ES-I3 (cell line): ENCODE data around the gene RBMS3.
"Not testable (repeated sequence)": the region's sequence is repeated elsewhere in the genome, so short reads cannot be mapped to it uniquely, and the experiment has no call there.

Source experiments
- H3K36me3 ChIP-seq: 2 replicates; pipeline ENCODE4 v1.6.1; 2013; ENCODE audit warnings: mild to moderate bottlenecking, low read length, control low read depth, moderate library complexity; ENCODE audit not compliant: insufficient read depth
- H3K4me1 ChIP-seq: 2 replicates; pipeline ENCODE4 v1.6.1; 2013; ENCODE audit warnings: mild to moderate bottlenecking, control low read depth, low read length; ENCODE audit not compliant: insufficient read depth
- H3K9ac ChIP-seq: 2 replicates; pipeline ENCODE4 v1.6.1; 2013; ENCODE audit warnings: low read depth, mild to moderate bottlenecking, low read length, moderate library complexity
- H3K9me3 ChIP-seq: 2 replicates; pipeline ENCODE4 v1.6.1; 2013; ENCODE audit warnings: mild to moderate bottlenecking, low read length, moderate library complexity; ENCODE audit not compliant: control insufficient read depth, insufficient read depth

RBMS3 gene

GRCh38 chr3:29384640-29385039, 103.8 kb downstream of the RBMS3 start:
- Histone ChIP-seq H3K9ac (no peak overlapping the region), H3K9me3 (no peaks in the 10 kb centered on the region), H3K4me1 (0 out of 2 replicates have a peak, but pooled peaks cover 4% of the 10 kb centered on the region), H3K36me3 (no peaks in the 10 kb centered on the region)

- 0 out of 2 replicates have a peak, but pooled peaks cover 4% of the 10 kb centered on the region for H3K4me1 ChIP-seq
- no peaks in the 10 kb centered on the region for H3K36me3 ChIP-seq
These were observed 104.4 kb downstream of the RBMS3 start for GRCh38 chr3:29385046-29385830.

DNA sequence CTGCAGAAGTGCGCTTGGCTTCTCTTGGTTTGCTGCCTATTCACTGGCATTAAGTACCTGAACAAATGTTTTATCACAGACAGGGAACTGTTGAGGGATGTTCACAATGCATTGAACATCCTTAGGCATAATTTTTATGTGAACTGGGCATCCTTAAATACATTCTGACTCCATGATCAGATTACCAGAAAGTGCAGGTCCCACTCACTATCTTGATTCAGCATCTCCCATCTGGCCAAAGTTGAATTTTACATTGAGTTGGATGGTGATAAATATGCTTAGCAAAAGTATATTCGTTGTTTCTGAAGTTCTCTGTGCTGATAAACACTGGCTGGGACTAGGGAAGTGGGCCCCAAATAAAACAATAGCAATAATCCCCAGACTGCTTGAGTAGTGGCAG, 108.5 kb downstream of the RBMS3 start:
- H3K36me3 ChIP-seq = no peaks in the 10 kb centered on the region
- 0 out of 2 replicates have a peak, but pooled peaks cover 4% of the 10 kb centered on the region for H3K4me1 ChIP-seq
- H3K9ac ChIP-seq = no peak overlapping the region
- peaks cover 6% of the 10 kb centered on the region for H3K9me3 ChIP-seq

More at GRCh38 chr3:29385046-29385830, 104.4 kb downstream of the RBMS3 start:
- no peak overlapping the region for H3K9ac ChIP-seq
- no peaks in the 10 kb centered on the region for H3K9me3 ChIP-seq

DNA sequence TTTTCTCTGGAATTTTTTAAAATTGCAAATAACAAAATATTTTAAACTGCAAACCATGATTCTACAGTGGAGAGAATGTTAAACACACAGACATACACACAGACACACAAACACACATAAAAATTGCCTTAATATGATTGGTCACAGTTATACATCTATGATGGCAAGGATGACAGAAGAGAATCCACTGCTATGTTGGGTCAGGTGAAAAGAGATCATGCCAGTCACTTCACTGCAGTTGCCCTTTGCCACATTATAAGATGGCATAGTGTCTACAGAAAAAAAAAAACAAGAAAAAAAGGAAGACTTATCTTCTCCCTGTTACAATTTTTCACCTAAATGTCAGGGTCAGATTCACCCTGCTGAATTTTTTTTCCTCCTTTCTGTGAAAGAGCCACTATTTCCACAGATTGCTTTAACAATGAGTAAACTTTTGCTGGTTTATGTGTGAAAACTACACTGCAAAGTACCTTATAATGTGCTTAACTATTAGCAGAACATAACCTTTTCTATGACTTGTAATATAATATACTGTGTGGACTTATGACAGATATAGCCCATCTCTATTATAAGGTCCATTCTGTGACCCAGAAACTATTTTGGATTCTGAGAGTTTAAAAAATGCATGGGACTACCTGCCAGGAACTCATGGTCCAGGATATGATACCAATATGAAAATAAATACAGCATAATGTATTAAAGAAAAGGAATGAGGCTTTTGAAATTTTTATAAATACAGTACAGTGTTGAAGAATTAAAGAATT, 111.9 kb downstream of the RBMS3 start:
- H3K36me3 ChIP-seq = no peaks in the 10 kb centered on the region
- H3K9me3 ChIP-seq = peaks cover 9% of the 10 kb centered on the region
- no peaks in the 10 kb centered on the region for H3K4me1 ChIP-seq
- H3K9ac ChIP-seq = no peak overlapping the region

DNA sequence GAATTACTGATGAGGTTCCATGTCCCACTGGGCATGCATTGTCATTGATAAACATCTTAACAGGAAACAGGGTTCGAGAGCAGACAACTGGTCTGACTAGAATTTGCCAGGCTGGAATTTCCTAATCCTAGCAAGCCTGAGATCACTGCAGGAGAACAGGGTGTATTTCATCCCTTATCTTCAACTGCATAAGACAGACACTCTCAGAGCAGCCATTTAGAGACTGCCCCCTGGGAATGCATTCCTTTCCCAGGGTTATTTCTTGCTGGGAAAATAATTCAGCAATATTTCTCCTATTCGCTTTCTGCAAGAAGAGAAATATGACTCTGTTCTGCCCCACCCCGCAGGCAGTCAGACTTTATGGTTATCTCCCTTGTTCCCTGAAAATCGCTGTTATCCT, 113.1 kb downstream of the RBMS3 start:
- not testable (repeated sequence) for H3K9ac ChIP-seq, H3K36me3 ChIP-seq, H3K4me1 ChIP-seq, H3K9me3 ChIP-seq

DNA sequence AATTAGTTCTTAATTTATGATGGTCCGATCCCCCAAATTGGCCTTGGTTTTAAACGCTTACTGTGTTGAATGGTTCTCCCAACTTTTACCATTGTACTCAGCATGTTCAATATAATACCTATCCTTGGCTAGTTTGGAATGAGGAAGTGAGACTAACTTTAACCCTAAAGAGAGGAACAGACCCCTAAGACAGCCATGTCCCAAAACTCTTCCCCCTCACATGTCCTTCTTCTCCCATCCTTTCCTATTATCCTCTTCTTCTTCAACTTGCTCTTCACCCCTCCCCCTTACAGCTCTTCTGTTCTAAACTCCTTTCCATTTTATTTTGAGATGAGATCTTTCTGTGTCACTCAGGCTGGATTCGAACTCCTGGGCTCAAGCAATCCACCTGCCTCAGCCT, 116.5 kb downstream of the RBMS3 start:
- no peaks in the 10 kb centered on the region for H3K4me1 ChIP-seq

GRCh38 chr3:29398787-29399186, 117.9 kb downstream of the RBMS3 start:
- Histone ChIP-seq H3K36me3 (no peaks in the 10 kb centered on the region), H3K9me3 (peaks cover 3% of the 10 kb centered on the region; the same call in 1 of the 2 replicates), H3K9ac (no peak overlapping the region), H3K4me1 (no peaks in the 10 kb centered on the region)

More for the DNA sequence above, 116.5 kb downstream of the RBMS3 start:
- Histone ChIP-seq H3K9me3 (peaks cover 9% of the 10 kb centered on the region), H3K36me3 (no peaks in the 10 kb centered on the region), H3K9ac (no peak overlapping the region)

DNA sequence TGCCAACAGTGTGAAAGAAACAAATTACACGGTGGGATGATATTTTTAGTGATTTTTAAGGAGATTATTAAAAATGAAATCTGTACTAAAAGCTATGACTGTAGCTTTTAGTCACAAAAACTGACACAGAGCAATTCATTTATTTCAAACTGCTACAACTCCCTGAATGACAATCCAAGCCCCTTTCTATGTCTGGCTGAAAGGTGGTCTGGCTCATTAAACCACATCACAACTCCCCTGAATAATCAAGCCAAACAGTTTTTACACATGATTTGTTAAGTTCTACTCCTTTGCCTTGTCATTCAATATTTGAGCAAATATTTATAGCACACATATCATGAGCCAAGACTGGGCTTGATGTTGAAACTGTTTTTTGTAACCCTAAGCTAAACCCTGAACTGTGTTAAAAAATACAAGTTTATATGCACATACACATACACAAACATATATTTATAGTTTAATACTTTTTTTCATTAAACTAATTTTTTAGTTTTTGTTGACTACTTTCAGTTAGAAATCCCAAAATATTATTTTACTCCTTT, 125.5 kb downstream of the RBMS3 start:
- no peaks in the 10 kb centered on the region for H3K36me3 ChIP-seq
- no peaks in the 10 kb centered on the region for H3K9me3 ChIP-seq
- H3K9ac ChIP-seq = no peak overlapping the region
- H3K4me1 ChIP-seq = peaks cover 5% of the 10 kb centered on the region; the same call in 1 of the 2 replicates

DNA sequence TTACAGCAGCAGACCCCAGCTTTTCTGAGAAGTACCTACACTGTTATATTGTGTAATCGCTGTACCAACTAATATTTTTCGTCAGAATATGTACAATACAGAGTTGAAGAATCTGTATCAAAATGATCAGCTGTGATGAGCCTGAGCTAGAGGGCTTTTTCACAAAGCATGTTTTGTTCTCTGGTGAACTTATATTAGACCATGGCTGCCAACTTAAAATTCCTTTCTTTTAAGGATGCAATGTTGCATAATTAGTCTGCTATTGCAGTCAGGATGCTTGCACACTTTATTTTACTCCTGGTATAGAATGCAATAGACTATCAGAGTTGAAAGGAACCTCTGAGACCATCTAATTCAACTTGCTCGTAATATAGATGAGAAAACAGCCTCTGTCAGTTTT, 127.8 kb downstream of the RBMS3 start:
- H3K9ac ChIP-seq = no peak overlapping the region

DNA sequence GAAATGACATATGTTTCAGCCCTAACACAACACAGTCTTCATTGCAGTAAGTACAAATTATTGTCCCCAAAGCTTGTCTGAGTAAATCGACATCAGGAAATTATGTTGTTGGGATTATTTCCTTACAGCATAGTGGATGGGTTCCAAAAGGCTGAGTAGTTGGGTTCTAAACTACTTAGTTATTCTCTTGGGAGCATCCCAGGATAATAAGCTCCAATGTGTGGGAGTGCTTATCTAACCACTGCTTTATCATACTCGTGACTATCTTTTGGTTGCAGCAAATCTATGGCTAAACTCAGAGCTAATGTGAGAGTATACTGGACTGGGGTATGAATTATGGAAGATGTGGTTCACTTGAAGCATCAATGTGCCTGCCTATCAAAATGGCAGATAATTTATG, 128.5 kb downstream of the RBMS3 start:
- Histone ChIP-seq H3K4me1 (peaks cover 13% of the 10 kb centered on the region; the same call in 1 of the 2 replicates), H3K9ac (no peak overlapping the region)

More for the DNA sequence above, 127.8 kb downstream of the RBMS3 start:
- Histone ChIP-seq H3K36me3 (no peaks in the 10 kb centered on the region), H3K4me1 (peaks cover 6% of the 10 kb centered on the region; the same call in 1 of the 2 replicates), H3K9me3 (no peaks in the 10 kb centered on the region)

GRCh38 chr3:29410220-29410619, 129.3 kb downstream of the RBMS3 start:
- Histone ChIP-seq H3K4me1 (peaks cover 14% of the 10 kb centered on the region; the same call in 1 of the 2 replicates), H3K9ac (no peak overlapping the region), H3K9me3 (no peaks in the 10 kb centered on the region), H3K36me3 (no peaks in the 10 kb centered on the region)

More for the DNA sequence above, 128.5 kb downstream of the RBMS3 start:
- Histone ChIP-seq H3K36me3 (no peaks in the 10 kb centered on the region), H3K9me3 (no peaks in the 10 kb centered on the region)

- Histone ChIP-seq H3K9me3 (no peaks in the 10 kb centered on the region), H3K36me3 (no peaks in the 10 kb centered on the region), H3K9ac (no peak overlapping the region), H3K4me1 (peaks cover 14% of the 10 kb centered on the region; the same call in 1 of the 2 replicates)
These were observed 130.0 kb downstream of the RBMS3 start for GRCh38 chr3:29410660-29411405.

DNA sequence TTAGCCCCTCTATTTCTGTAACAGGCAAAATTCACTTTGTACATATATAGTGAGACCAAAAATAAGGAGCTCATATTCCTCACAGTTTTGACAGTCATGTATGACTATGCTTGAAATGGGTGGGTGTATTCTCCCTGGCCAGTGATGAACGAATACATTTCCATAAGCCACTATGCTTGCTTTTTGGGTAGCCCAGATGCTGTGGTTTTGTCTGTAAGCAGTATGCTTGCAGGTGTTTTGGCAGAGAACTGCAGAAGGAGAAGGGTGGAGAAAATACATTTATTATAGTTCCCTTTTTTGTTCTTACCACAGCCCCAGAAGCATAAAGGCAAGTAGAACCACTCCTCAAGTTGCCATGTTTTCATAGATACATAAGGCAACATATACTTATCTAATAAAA, 131.2 kb downstream of the RBMS3 start:
- H3K9ac ChIP-seq = no peak overlapping the region
- no peaks in the 10 kb centered on the region for H3K36me3 ChIP-seq
- no peaks in the 10 kb centered on the region for H3K9me3 ChIP-seq
- H3K4me1 ChIP-seq = peaks cover 14% of the 10 kb centered on the region; the same call in 1 of the 2 replicates
